Erythroblast (primary cell): ENCODE measurements around the gene ACTA2.

ENCODE experiments used
- GATA1 ChIP-seq: IDR thresholded peaks from 2 replicates; pipeline ENCODE4 v1.6.1; 2011; ENCODE audit warnings: low read depth, mild to moderate bottlenecking, control low read depth, low read length, moderate library complexity
- POLR2A ChIP-seq: IDR thresholded peaks from 2 replicates; pipeline ENCODE4 v1.6.1; 2011; ENCODE audit warnings: mild to moderate bottlenecking, low read length

DNA sequence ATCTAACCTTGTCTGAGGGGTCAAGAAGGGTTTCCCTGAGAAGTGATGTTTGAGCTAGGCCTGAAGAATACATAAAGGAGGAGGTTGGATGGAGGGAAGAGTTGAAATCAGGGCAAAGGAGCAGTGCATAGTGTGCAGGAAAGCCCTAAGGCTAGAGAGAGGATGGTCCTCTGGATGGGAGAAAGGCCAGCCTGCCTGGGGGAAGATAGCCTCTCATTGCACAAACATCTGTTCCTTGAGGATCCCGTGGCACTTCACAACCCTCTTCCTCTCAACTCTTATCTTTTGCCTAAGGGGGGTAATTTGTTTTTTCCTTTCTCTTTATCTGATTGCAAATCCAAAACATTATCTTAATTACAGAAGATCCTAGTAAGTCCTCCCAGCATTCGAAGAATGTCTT lies 36.8 kb downstream of the ACTA2 start:
- no peak for TF ChIP-seq POLR2A
- TF ChIP-seq GATA1: no peak
